Astrocyte of the hippocampus (primary cell): ENCODE data around the gene ALDH3A2.
"Not testable (repeated sequence)": the region's sequence is repeated elsewhere in the genome, so short reads cannot be mapped to it uniquely, and the experiment has no call there.

Source experiments
- DNase-seq: peaks from one replicate; pipeline ENCODE4 v3.0.0; 2011; ENCODE audit warnings: low read depth, low spot score

ALDH3A2 gene

GRCh38 chr17:19678581-19679453 is 30.3 kb downstream of the ALDH3A2 start:
- DNase-seq = no peak

GRCh38 chr17:19683117-19683516 is 34.6 kb downstream of the ALDH3A2 start:
- DNase-seq = no peak

GRCh38 chr17:19684909-19685580 is 36.5 kb downstream of the ALDH3A2 start:
- DNase-seq = not testable (repeated sequence)

- no peak for DNase-seq
These were observed 38.0 kb downstream of the ALDH3A2 start for GRCh38 chr17:19686400-19687090.

- no peak for DNase-seq
These were observed 53.7 kb downstream of the ALDH3A2 start for GRCh38 chr17:19702217-19702641.

- no peak for DNase-seq
These were observed 54.7 kb downstream of the ALDH3A2 start for GRCh38 chr17:19703106-19703827.

- no peak for DNase-seq
These were observed 55.5 kb downstream of the ALDH3A2 start for GRCh38 chr17:19703828-19704613.

- no peak for DNase-seq
These were observed 56.6 kb downstream of the ALDH3A2 start for GRCh38 chr17:19705201-19705600.

GRCh38 chr17:19705771-19706770 is 57.5 kb downstream of the ALDH3A2 start:
- DNase-seq = no peak

GRCh38 chr17:19706791-19707727 is 58.5 kb downstream of the ALDH3A2 start:
- no peak for DNase-seq

GRCh38 chr17:19707728-19708221 is 59.2 kb downstream of the ALDH3A2 start:
- no peak for DNase-seq

GRCh38 chr17:19708431-19709175 is 60.1 kb downstream of the ALDH3A2 start:
- no peak for DNase-seq

- DNase-seq = no peak
These were observed 61.3 kb downstream of the ALDH3A2 start for GRCh38 chr17:19709841-19710240.

GRCh38 chr17:19712436-19713004 is 64.0 kb downstream of the ALDH3A2 start:
- no peak for DNase-seq

GRCh38 chr17:19713462-19713861 is 64.9 kb downstream of the ALDH3A2 start:
- DNase-seq = no peak

- no peak for DNase-seq
These were observed 65.4 kb downstream of the ALDH3A2 start for GRCh38 chr17:19713901-19714361.
